Stimulated activated CD8-positive, alpha-beta memory T cell treated with anti-CD3 and anti-CD28 coated beads, Interleukin-12 subunit alpha, Interleukin-12 subunit beta, amount 100 ng/mL, for 24 hours (primary cell): Measurements from ENCODE around the gene AHCYL2.
"Not testable (repeated sequence)": the region's sequence is repeated elsewhere in the genome, so short reads cannot be mapped to it uniquely, and the experiment has no call there.

Experiments used
- DNase-seq: peaks from one replicate; pipeline ENCODE4 v3.0.0-alpha.2; 2020; ENCODE audit errors: extremely low read depth

The AHCYL2 gene

DNA sequence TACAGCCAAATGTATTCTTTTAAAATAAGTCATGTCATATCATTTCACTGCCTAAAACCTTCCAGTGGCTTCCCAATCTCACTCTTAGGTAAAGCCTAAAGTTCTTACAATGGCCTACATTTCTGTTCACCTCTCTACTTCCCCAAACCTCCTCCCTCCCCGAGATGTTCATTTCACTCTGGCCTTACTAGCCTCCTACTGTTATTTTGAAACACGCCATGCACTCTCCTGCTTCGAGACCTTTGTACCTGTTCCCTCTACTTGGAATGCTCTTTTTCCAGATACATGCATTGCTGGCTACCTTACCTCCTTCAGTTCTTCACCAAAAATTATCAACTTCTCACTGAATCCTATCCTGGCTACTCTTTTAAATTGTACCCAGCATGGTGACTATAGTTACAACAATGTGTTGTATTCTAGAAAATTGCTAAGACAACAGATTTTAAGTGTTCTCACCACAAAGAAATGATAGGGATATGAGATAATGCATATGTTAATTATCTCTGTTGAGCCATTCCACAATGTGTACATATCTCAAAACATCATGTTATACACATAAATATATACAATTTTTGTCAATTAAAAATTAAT lies 158.8 kb downstream of the AHCYL2 start:
- DNase-seq, result no peak

DNA sequence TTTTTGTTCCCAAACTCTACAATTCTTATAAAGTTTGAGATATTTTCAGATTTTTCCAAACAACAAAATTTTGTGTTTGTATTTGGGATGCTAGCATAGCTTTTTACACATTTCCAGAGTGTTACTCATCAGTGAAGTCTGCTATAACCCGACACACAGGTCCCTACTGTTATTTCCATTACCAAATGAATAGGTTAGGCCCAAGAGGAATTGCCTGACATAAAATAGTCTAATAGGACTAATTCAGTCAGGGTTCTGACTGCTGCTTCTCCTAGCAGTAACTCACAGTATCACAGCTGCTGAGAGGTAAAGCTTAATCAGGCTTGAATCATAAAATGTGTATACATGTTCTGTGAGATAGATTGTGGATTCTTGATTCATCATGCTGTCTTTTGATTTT lies 160.3 kb downstream of the AHCYL2 start:
- no peak for DNase-seq

DNA sequence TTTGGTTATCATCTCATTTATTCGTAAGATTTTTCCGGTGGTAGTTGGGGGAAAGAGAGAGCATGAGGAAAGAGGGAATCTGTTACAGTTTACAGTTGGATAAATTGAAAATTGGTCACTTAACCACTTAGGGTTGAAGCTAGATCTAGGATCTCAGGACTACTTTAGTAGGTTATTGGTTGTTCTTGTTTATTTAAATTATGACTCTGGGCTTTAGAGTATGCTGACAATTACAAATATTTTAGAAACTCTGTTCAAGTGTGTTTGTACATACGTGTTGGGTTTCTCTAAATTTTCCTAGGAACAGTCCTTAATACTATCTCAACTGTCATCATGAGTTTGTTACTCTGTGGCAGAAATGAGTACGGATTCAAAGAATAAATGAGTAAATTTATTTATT lies 160.8 kb downstream of the AHCYL2 start:
- no peak for DNase-seq

DNA sequence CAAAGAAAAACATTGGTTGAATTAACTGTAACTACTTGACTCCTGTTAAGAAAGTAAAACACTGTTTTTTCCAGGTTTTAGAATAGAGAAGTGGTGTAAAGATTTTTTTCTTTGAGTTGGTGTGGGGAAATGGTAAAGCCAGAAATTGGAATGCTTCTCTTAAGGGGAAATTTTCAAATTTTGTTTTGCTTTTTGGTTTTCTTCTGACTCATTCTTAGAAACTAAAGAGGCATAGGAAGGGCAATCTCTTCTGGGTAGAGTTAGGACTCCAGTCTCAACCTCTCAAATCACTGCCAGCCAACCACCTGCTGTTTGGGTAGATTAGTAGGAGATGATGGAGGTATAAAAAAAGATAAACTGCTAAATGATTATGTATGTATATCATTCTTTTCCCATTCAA lies 161.7 kb downstream of the AHCYL2 start:
- DNase-seq, result no peak

DNA sequence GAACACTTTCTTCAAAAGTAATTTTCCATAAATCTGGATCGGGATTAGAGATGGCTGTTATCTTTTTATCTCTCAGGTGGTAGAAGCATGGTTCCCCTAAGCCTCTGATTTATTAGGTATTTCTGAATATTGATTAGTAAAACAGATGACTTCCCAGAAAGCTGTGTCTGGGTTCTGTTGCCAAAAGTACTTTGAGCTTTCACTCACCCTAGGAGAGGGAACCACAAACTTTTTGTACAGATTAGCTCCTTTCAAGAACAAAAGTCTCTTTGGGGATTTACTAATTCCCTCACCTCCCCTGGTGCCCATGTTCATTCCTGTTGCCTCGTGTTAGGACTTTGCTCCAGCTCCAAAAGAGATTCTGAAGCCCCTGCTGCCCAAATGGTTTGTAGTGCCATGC lies 162.7 kb downstream of the AHCYL2 start:
- no peak for DNase-seq

GRCh38 chr7:129388333-129389098 lies 163.7 kb downstream of the AHCYL2 start:
- no peak for DNase-seq

- no peak for DNase-seq
These were observed 165.0 kb downstream of the AHCYL2 start for GRCh38 chr7:129389829-129390228.

- DNase-seq, result no peak
These were observed 165.5 kb downstream of the AHCYL2 start for GRCh38 chr7:129390314-129390713.

- DNase-seq, result no peak
These were observed 166.8 kb downstream of the AHCYL2 start for GRCh38 chr7:129391546-129392171.

DNA sequence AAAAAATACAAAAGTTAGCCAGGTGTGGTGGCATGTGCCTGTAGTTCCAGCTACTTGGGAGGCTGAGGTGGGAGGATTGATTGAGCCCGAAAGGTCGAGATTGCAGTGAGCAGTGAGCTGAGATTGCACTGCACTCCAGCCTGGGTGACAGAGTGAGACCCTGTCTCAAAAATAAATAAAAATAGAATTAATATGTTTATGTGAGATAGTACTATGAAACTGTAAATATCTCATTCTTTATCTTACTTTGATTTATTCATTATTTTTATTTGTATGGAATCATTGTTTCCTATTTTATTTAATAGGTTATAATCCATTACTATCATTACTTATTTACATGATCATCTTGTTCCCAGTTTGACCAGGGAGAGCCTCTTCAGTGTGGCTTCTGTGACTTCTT lies 168.4 kb downstream of the AHCYL2 start:
- no peak for DNase-seq

DNA sequence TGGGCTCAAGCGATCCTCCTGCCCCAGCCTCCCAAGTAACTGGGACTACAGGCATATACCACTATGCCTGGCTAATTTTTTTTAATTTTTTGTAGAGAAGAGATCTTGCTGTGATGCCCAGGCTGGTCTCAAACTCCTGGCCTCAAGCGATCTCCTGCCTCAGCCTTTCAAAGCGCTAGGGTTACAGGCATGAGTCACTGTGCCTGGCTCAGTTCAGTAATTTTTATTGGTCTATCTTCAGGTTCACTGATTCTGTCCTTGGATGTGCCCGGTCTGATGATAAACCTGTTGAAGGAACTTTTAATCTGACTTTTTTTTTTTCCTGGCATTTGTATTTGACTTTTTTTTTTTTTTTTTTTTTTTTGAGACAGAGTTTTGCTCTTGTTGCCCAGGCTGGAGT lies 169.3 kb downstream of the AHCYL2 start:
- DNase-seq, result no peak

DNA sequence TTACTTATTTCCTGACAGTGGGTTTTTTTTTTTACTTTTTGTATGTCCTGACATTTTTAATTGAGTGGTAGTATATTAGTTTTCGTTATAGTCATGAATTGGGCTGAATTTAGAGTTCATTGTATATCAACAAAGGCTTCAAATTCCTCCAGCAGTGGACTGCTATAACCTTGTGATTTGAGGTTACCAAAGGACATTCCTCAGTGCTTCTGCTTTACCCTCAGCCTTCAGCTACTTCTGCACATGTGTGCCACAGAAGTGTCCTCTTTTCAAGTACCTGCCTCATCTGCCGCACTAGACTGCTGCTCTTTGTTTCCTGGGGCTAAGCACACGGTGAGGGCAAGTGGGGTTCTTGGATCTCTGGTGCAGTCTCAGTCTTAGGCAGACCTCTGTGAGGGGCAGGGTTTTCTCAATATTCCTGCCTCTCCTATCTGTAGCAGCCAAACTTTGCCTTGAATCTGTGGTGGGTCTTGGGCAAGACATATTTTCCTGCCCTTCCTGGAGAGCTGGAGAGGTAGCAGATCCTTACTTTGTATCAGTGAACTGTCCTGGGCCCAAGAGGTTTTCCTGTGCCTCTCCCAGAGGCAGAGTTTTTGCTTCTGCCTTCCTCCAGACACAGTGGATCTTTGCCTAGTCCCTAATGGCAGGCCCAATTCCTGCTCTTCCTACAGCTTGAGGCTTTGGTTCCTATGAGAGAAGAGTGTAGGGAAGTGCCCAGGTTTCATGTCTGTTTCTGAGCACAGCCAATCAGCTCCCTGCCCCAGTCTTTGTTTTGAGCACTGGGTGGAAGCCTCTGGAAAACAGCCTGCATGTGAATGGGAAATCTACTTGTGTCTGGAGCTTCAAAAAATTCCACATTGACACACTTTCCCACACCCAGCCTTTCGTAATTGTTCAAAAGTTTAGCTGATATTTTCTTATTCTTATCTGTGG lies 170.4 kb downstream of the AHCYL2 start:
- DNase-seq, result no peak

- DNase-seq, result no peak
These were observed 176.6 kb downstream of the AHCYL2 start for GRCh38 chr7:129401228-129401966.

DNA sequence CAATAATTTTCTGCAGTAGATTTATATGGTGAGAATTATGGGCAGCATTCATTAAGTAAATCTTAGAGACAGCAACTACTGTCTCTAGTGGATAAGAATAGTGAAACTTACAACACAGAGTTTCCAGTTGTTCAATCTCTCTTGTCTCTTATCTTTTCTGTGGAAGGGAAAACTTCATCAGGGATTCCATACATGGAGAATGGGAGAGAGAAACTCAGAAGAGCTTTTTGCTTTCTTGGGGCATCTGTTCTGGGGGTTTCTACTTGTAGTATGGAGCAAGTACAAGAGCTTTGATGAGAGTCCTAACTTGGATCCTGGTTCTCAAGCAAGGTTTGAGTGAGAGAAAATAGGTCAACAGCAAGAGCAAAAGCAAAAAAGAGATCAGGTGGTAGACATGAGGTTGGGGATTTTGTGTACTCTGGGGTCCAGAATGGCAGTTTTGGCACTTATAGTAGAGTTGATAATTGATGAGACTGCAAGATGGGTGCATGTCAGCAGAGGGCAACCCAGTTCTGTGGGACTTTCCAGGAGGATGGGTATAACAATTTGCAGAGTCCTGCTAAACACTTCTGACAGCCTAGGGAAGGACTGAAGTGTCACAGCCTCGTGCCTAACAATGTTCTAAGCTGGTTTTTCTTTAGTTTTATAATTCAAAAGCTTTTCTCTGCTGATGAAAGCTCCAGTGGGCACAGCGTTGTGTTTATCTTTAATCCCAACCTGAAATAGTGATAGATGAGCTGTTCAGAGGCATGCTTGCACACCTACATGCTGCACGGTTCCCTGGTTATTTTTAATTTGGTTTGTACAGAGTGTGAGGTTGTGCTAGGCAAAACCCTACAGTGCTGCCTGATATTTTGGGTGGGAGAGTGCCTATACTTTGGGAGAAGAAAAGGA lies 177.4 kb downstream of the AHCYL2 start:
- no peak for DNase-seq

DNA sequence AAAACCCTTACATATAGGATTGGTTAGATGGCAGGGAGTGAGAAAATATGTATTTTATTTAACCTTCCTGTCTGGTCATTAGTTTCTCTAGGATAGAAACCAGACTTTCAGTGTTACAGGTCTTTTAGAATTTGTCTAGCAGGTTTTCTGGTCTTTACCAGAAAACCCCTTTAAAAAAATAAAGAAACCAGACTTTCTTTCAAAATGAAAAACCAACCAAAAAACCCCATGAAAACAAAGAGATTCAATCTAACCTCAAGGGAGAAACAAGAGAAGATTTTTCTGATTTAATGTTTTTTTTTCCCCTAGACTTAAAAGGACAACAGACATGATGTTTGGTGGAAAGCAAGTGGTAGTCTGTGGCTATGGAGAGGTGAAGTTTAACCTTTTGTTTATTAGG lies 180.7 kb downstream of the AHCYL2 start:
- no peak for DNase-seq

- not testable (repeated sequence) for DNase-seq
These were observed 185.4 kb downstream of the AHCYL2 start for GRCh38 chr7:129410238-129410637.

- DNase-seq, result no peak
These were observed 187.7 kb downstream of the AHCYL2 start for GRCh38 chr7:129412501-129412900.

GRCh38 chr7:129417073-129417472 lies 192.2 kb downstream of the AHCYL2 start:
- no peak for DNase-seq

DNA sequence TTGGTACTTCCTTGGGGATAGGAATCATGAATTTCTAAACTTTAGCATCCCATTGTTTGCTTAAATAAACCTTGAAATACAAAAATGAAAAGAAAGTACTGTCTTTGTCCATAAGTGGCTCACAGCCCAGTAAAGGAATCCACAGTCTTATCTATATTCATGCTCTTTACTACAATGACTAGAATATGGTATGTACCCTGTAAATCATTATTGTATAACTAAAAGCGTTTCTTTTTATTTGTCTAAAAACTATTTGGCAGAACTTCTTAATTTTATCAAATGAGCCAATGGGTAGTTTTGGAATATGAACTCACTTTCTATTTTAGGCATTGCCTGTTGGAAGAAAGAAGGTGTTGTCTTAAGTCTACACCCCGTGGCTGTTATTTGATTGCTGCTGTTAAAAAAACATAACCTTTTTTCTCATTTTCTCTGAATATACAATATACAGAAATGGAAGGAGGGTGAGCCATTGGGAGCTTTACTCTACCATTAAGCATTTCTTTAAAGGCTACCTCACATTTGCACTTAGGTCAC lies 197.0 kb downstream of the AHCYL2 start:
- no peak for DNase-seq

DNA sequence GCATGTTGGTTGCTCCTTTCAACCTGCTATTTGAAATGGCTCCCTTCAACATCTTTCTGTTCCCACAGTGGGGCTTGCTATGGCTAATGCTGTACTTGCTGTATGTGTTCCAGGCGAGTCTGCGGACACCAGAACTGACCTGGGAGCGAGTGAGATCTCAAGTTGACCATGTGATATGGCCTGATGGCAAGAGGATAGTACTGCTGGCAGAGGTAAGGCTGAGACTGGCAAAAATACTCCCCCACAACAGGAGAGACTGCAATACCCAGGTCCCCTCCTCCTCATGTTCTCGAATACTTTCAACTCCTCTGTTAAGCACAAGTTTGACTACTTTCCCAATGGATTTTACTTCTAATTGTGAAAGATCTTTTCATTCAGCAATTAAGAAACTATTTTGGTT lies 197.9 kb downstream of the AHCYL2 start:
- no peak for DNase-seq
